Upper lobe of left lung (tissue), 6 donors: Measurements from ENCODE around the gene CENPH. TPM values are rescaled to one million over a fixed set of nuclear protein-coding genes. Genes with fewer than 3 reads are reported as not detected.
A peak's percentile ranks its signal among the peaks of the same experiment; 100 is the strongest.
"Not testable (repeated sequence)": the region's sequence is repeated elsewhere in the genome, so short reads cannot be mapped to it uniquely, and the experiment has no call there.

Source experiments
- ATAC-seq, 2 donors: fragments of 200-7000 bp; cut with Tn5 transposase; one replicate each; pipeline ENCODE4 v1.9.1; 2022; ENCODE audit warnings: mild to moderate bottlenecking in 2 of 2, moderate library complexity in 2 of 2; ENCODE audit not compliant: low FRiP score in 2 of 2
- DNase-seq, 2 donors: peaks; one replicate each; pipeline ENCODE4 v3.0.0-alpha.2; 2019 to 2020
- H3K27ac ChIP-seq, 4 donors: fragments of 200-600 bp; sonication (generic); one replicate each; pipeline ENCODE4 v1.5.1; 2016 to 2019
- H3K27me3 ChIP-seq, 4 donors: fragments of 200-600 bp; sonication (generic); one replicate each; pipeline ENCODE4 v1.5.1; 2017 to 2019
- H3K36me3 ChIP-seq, 4 donors: fragments of 200-600 bp; sonication (generic); one replicate each; pipeline ENCODE4 v1.5.1; 2016 to 2019
- H3K4me1 ChIP-seq, 4 donors: fragments of 200-600 bp; sonication (generic); one replicate each; pipeline ENCODE4 v1.5.1; 2018 to 2019
- H3K4me3 ChIP-seq, 4 donors: fragments of 200-600 bp; sonication (generic); one replicate each; pipeline ENCODE4 v1.5.1; 2017 to 2019; ENCODE audit warnings: mild to moderate bottlenecking in 2 of 4, moderate library complexity in 1 of 4
- H3K9me3 ChIP-seq, 4 donors: fragments of 200-600 bp; sonication (generic); one replicate each; pipeline ENCODE4 v1.5.1; 2018 to 2019
- EP300 ChIP-seq, 4 donors: sonication (generic); formaldehyde crosslinking; IDR thresholded peaks; one replicate each; pipeline ENCODE4 v1.5.1; 2017; ENCODE audit warnings: antibody characterized with exemption in 4 of 4, control low read depth in 2 of 4
- POLR2A ChIP-seq, 4 donors: fragments of 450-650 bp; IDR thresholded peaks; one replicate each; pipeline ENCODE4 v1.5.1; 2016 to 2017; ENCODE audit warnings: antibody characterized with exemption in 4 of 4, mild to moderate bottlenecking in 2 of 4
- POLR2AphosphoS5 ChIP-seq, 2 donors: sonication (generic); formaldehyde crosslinking; IDR thresholded peaks; one replicate each; pipeline ENCODE4 v1.5.1; 2017; ENCODE audit warnings: antibody characterized with exemption in 2 of 2
- WGBS, 2 donors: methylation state at CpG; one replicate each; pipeline ENCODE4 v1.1.5; 2017 to 2018; 5-methylcytosine and 5-hydroxymethylcytosine counted together
- total RNA-seq, 6 donors: library from RNA; depleted of rRNA in 4 of 6; stranded (reverse); fragments of >200 nt in 4 of 6; gene quantifications; one replicate each; pipeline versions ENCODE4 v1.1.0 to v1.2.1, GENCODE V29; 2016 to 2021
- TF ChIP-seq, protein P1 (sequence below), 6 experiments: fragments of 450-650 bp in 4 of 6; fragments of 200-600 bp in 2 of 6; sonication (generic) in 2 of 6; IDR thresholded peaks; one replicate each; pipeline ENCODE4 v1.5.1; 2016 to 2019; ENCODE audit warnings: antibody characterized with exemption in 6 of 6
- donor health status: DM: no; HTN: no; CAD: no; lungs with moderate emphysema.
- donor health status: DM: no; HTN: yes; CAD: no; lungs with severe emphysema.

The CENPH gene, protein sequence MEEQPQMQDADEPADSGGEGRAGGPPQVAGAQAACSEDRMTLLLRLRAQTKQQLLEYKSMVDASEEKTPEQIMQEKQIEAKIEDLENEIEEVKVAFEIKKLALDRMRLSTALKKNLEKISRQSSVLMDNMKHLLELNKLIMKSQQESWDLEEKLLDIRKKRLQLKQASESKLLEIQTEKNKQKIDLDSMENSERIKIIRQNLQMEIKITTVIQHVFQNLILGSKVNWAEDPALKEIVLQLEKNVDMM
- total RNA-seq, result 1 to 10 TPM; 1.8 to 3.3 (median 2.4) TPM

DNA sequence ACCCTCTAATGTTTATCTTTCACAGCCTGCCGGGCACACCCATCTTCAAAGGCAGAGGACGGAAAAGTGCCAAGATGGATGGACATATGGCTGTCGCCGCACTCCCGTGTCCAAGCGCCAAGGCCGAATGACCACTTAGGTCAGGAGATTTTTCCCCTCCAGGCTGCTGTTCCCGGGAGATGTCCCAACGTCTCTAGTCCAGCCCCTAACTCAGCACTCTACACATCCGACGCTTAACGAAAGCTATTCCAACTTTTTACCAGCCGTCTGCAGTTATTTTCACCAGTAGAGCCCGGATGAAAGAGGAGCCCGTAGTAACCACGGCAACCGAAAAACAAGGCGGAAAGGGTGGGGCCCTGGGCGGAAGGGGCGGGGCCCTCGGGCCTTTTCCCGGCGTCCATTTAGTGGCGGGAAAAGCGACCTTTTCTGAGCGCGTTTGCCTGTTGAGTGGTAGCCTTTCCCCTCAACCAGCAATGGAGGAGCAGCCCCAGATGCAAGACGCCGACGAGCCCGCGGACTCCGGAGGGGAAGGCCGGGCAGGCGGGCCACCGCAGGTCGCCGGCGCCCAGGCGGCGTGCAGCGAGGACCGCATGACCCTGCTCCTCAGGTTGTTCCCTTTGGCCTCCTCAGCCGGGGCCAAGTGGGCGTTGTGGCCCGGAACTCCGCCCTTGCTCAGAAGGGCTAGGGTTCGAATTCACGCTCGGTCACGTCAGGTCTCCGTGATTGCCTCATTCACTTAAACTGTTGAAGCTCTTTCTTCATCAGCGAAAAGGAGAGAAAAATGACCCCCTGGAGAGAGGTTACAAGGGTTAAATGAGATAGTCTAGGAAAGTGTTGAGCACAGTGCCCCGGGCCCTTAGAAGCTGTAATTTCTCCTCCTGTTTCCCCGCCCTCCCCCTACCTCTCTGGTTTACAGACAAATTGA lies at the start of gene CENPH:
Gene CENPH (plus strand): TSS at position 422 of the 925 bp plus-strand sequence. CDS start 52 bp downstream, at position 474.
- ATAC-seq, result peak; percentile 97 to 99

GRCh38 chr5:69140239-69140638 lies 49.1 kb upstream of the CENPH start:
- not testable (repeated sequence) for H3K27me3 ChIP-seq, H3K4me1 ChIP-seq, H3K36me3 ChIP-seq, ATAC-seq, H3K27ac ChIP-seq, DNase-seq, H3K9me3 ChIP-seq, H3K4me3 ChIP-seq
- 94 to 98% methylated on average over 4 of the region's 4 CpGs for WGBS, 2 donors

More for the DNA sequence above, at the start of gene CENPH:
- H3K27ac ChIP-seq, result peak within 1 kb of the TSS; percentile 73 to 83 (median 78)
- DNase-seq, result peak; percentile 89 to 98
- H3K4me3 ChIP-seq, result peak within 1 kb of the TSS; percentile 71 to 97 (median 81)
- WGBS, 2 donors, result 0% methylated on average over 18 to 36 of the region's 55 CpGs
- H3K4me1 ChIP-seq, result peaks cover 12 to 17% (median 13%) of the 10 kb centered on the region in 4 donors
- H3K36me3 ChIP-seq, result no peaks in the 10 kb centered on the region
- TF ChIP-seq, protein P1, sequence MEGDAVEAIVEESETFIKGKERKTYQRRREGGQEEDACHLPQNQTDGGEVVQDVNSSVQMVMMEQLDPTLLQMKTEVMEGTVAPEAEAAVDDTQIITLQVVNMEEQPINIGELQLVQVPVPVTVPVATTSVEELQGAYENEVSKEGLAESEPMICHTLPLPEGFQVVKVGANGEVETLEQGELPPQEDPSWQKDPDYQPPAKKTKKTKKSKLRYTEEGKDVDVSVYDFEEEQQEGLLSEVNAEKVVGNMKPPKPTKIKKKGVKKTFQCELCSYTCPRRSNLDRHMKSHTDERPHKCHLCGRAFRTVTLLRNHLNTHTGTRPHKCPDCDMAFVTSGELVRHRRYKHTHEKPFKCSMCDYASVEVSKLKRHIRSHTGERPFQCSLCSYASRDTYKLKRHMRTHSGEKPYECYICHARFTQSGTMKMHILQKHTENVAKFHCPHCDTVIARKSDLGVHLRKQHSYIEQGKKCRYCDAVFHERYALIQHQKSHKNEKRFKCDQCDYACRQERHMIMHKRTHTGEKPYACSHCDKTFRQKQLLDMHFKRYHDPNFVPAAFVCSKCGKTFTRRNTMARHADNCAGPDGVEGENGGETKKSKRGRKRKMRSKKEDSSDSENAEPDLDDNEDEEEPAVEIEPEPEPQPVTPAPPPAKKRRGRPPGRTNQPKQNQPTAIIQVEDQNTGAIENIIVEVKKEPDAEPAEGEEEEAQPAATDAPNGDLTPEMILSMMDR (IDR thresholded peaks at IDR 0.05), result no peak
- TF ChIP-seq POLR2AphosphoS5 (IDR thresholded peaks at IDR 0.05) (peak; percentile 35 to 41), POLR2A (IDR thresholded peaks at IDR 0.05) (peak in 1 of 4 donors; percentile 38)
- H3K27me3 ChIP-seq, result no peaks in the 10 kb centered on the region
- no peaks in the 10 kb centered on the region for H3K9me3 ChIP-seq

DNA sequence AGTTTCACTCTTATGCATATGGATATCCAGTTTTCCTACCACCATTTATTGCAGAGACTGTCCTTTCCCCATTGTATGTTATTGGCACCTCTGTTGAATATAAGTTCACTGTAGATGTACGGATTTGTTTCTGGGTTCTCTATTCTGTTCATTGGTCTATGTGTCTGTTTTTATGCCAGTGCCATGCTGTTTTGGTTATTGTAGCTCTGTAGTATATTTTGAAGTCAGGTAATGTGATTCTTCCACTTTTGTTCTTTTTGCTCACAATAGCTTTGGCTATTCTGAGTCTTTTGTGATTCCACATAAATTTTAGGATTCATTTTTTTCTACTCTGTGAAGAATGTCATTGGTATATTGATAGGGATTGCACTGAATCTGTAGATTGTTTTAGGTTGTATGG lies 48.6 kb upstream of the CENPH start:
- H3K4me1 ChIP-seq, result no peaks in the 10 kb centered on the region
- H3K36me3 ChIP-seq, result no peaks in the 10 kb centered on the region
- ATAC-seq, result no peak
- H3K9me3 ChIP-seq, result peaks cover 0 to 5% (median 0%) of the 10 kb centered on the region in 4 donors
- H3K27me3 ChIP-seq, result no peaks in the 10 kb centered on the region
- TF ChIP-seq EP300 (IDR thresholded peaks at IDR 0.05) (no peak), POLR2A (IDR thresholded peaks at IDR 0.05) (no peak), POLR2AphosphoS5 (IDR thresholded peaks at IDR 0.05) (no peak)
- TF ChIP-seq, protein P1 (IDR thresholded peaks at IDR 0.05), result no peak
- H3K4me3 ChIP-seq, result no peak overlapping the region
- WGBS, 2 donors, result 79 to 89% methylated on average over 1 of the region's 1 CpG
- H3K27ac ChIP-seq, result no peak overlapping the region
- DNase-seq, result no peak

DNA sequence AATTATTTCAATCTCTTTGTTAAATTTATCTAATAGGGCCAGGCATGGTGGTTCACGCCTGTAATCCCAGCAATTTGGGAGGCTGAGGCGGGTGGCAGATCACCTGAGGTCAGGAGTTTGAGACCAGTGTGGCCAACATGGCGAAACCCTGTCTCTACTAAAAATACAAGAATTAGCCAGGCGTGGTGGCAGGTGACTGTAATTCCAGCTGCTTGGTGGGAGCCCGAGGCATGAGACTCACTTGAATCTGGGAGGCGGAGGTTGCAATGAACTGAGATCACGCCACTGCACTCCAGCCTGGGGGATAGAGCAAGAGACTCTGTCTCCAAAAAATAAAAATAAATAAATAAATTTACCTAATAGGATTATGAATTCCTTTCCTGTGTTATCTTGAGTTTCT lies 40.8 kb upstream of the CENPH start:
- not testable (repeated sequence) for ATAC-seq, H3K27ac ChIP-seq, H3K9me3 ChIP-seq, H3K4me1 ChIP-seq, H3K4me3 ChIP-seq, H3K27me3 ChIP-seq, DNase-seq, H3K36me3 ChIP-seq
- WGBS, 2 donors, result 89 to 96% methylated on average over 7 of the region's 7 CpGs

GRCh38 chr5:69148981-69149675 lies 40.3 kb upstream of the CENPH start:
- WGBS, 2 donors, result 81 to 96% methylated on average over 2 of the region's 2 CpGs
- no peak overlapping the region for H3K27ac ChIP-seq
- H3K4me1 ChIP-seq, result no peaks in the 10 kb centered on the region

DNA sequence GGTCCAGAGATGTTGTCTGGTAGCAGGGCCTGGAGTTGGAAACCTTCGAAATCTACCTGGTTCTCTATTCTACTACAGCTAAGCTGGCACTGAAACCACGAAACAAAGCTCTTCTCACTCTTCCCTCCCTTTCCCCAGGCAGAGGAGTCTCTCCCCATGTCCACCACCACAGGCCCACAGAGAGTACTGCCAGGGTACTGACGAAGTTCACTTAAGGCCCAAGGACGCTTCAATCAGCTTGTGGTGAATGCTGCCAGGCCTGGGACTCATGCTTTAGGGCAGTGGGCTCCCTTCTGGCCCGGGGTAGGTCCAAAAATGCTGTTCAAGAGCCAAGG lies 39.7 kb upstream of the CENPH start:
- H3K27me3 ChIP-seq, result no peaks in the 10 kb centered on the region
- no peaks in the 10 kb centered on the region for H3K4me1 ChIP-seq
- no peaks in the 10 kb centered on the region for H3K36me3 ChIP-seq
- WGBS, 2 donors, result 89 to 93% methylated on average over 5 of the region's 5 CpGs
- no peak overlapping the region for H3K4me3 ChIP-seq
- DNase-seq, result no peak
- no peak overlapping the region for H3K27ac ChIP-seq
- ATAC-seq, result no peak
- no peaks in the 10 kb centered on the region for H3K9me3 ChIP-seq
- no peak for TF ChIP-seq POLR2AphosphoS5 (IDR thresholded peaks at IDR 0.05)
- TF ChIP-seq, protein P1 (IDR thresholded peaks at IDR 0.05), result no peak
- TF ChIP-seq POLR2A (IDR thresholded peaks at IDR 0.05), result no peak
- no peak for TF ChIP-seq EP300 (IDR thresholded peaks at IDR 0.05)

More at GRCh38 chr5:69148981-69149675, 40.3 kb upstream of the CENPH start:
- no peak overlapping the region for H3K4me3 ChIP-seq
- no peak for DNase-seq
- H3K36me3 ChIP-seq, result no peaks in the 10 kb centered on the region
- ATAC-seq, result no peak
- TF ChIP-seq POLR2A (IDR thresholded peaks at IDR 0.05) (no peak), EP300 (IDR thresholded peaks at IDR 0.05) (no peak)
- no peaks in the 10 kb centered on the region for H3K27me3 ChIP-seq
- no peaks in the 10 kb centered on the region for H3K9me3 ChIP-seq
